Measurements from ENCODE around the gene ACMSD.
"Not testable (repeated sequence)": the region's sequence is repeated elsewhere in the genome, so short reads cannot be mapped to it uniquely, and the experiment has no call there.

ACMSD gene

GRCh38 chr2:134855709-134856108 is 17.3 kb downstream of the ACMSD start:
- DNase-seq, result no peak

DNA sequence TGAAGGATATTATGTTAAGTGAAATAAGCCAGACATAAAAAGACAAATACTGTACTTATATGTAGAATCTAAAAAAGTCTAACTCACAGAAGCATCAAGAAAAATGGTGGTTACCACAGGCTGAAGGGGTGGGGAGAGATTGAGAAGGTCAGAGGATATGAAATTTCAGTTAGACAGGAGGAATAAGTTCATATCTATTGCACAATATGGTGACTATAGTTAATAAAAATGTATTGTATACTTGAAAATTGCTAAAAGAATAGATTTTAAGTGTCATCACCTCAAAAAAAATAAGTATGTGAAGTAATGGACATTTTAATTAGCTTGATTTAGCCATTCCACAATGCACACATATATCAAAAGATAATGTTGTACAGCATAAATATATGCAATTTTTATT is 19.8 kb downstream of the ACMSD start:
- no peak for DNase-seq

GRCh38 chr2:134861173-134861572 is 22.8 kb downstream of the ACMSD start:
- no peak for DNase-seq

- no peak for DNase-seq
Measured at GRCh38 chr2:134862069-134862468, 23.7 kb downstream of the ACMSD start.

DNA sequence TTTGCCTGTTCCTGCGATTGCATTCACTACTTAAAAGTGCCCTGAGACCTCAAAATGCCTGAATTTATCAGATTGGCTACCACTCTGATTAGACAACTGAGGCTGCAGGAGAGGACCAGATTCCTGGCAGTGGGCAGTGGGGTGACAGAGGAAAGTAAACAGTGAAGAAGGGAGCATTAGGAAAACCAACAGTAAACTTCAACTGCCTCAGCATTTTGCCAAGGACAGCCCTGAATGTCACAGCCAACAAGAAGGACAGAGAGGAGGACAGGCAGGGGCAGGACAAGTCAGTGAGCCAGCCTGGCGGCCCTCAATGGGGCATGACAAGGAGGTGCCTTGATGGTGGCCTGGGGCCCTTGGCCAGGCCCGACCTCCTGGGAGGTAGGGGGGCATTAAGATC is 24.3 kb downstream of the ACMSD start:
- no peak for DNase-seq

DNA sequence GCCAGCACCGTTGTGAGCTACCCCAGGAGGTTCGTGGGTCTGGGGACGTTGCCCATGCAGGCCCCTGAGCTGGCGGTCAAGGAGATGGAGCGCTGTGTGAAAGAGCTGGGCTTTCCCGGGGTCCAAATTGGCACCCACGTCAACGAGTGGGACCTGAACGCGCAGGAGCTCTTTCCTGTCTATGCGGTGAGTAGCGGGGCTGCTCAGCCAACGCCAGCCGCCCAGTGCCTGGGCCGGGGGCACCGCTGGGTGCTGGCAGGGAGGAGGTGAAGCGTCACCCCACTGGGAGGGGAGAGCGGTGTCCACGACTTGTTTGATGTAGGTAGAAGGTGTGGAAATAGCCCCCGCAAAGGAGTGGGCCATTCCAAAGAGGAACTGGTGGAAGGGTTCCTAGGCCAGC is 25.0 kb downstream of the ACMSD start:
- DNase-seq, result no peak

DNA sequence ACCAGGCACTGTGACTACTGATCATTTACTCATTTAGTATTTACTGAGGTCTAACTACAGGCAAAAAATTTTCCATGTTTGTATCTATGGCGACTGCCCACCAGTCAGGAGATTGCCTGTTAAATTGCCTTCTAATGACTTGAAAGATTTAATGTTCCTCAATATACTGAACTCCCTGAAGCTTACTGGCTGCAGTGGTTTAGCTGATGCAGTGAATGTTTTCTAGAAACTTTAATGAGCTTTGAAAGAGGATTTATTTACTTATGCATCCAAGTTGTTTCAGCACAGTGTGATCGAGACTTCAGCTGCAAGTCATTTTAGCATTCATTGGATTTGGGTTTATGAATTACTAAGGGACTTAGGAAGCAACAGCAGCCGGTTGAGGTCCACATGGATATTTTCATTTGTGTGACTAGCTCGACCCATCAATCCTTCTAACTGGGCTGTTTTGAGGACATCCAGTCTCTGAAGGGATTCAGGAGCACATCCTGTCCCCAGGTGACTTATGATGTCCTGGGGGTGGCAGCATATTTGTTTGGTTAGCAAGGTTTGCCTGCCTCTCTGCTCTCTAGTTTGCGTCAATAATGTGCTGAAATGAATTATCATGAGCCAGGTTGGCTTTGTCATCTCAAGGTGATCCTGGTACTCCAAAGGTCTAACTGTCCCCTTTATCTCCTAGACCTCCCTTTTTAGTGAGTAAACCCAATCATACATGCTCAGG is 26.8 kb downstream of the ACMSD start:
- no peak for DNase-seq

GRCh38 chr2:134866498-134867099 is 28.2 kb downstream of the ACMSD start:
- no peak for DNase-seq

GRCh38 chr2:134869946-134870736 is 31.7 kb downstream of the ACMSD start:
- DNase-seq, result no peak

- no peak for DNase-seq
Measured at GRCh38 chr2:134873152-134873551, 34.7 kb downstream of the ACMSD start.

DNA sequence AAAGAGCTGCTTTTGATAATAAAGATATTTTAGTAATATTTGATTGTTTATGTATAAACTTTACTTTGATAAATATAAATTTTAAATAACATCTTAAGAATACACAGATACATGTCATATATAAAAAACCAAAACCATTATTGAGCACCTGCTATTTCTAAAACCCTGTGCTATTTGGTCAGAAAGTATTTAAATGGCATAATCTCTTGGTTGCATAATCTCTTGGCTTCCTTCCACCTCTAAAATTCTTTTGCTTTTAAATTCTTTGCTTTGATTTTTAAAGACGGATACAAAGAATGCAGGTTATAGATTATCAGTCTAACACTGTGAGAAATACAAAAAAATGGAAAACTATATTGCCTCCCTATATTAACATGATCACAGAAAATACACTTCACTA is 36.9 kb downstream of the ACMSD start:
- no peak for DNase-seq

DNA sequence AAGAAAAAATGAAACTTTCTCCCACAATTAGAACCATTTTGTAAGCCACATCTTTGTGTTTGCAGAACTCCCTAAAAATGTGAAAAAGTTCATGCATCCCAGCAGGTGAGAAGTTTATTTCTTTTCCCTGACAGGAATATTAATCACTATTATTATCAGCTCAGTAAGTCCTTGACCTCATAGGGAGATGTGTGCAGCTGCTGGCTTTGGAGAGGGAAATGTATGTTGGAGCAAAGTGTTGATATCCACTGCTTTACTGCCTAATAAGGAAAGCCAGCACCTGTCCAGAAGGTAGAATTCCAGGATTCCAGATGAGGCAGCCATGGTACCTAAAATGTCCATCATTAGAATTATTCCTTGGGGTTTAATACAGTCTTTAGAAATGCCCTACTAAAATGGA is 44.4 kb downstream of the ACMSD start:
- no peak for DNase-seq

DNA sequence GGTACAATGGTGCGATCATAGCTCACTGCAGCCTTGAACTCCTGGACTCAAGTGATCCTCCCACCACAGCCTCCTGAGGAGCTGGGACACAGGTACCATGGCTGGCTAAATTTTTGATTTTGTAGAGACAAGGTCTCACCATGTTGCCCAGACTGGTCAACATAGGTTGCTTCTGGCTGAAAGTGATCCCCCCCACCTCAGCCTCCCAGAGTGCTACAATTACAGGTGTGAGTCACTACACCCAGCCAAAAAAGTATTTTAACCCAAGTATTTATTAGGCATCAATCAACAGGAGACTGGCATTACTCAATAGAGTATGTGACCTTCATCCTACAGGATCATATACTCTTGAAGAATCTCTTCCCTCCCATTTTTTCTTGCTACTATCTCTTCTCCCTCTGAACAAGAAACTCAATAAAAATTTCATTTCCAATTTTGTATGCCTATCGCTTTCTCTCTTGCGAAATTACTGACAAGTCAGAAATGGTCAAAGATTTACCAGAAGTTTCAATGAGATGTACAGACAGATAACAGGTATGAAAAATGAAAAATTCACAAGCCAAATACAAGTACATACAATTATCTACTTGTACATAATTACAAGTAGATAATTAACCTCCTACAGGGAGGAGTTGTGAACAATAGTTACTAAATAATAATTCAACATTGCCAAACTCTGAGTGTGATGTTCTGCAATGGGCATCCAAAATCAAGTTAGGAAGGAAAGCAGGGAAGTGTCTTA is 45.3 kb downstream of the ACMSD start:
- no peak for DNase-seq

DNA sequence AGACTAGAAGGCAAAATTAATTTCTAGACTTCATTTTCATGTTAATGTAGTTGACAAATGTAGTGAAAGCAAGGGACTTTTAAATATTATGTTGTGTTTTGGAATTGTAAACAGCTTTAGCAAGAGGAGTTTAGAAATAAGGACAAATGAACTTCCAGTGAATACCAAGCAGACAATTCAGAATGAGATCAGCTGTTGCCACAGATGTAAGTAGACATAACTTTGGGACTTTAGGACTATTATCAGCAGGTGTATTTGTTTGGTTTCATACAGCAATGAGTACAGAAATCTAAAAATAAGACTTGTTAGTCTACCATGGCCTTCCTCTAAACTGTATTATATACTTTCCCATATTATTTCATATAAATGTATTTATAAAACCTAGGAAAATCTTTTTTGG is 46.0 kb downstream of the ACMSD start:
- DNase-seq, result no peak

DNA sequence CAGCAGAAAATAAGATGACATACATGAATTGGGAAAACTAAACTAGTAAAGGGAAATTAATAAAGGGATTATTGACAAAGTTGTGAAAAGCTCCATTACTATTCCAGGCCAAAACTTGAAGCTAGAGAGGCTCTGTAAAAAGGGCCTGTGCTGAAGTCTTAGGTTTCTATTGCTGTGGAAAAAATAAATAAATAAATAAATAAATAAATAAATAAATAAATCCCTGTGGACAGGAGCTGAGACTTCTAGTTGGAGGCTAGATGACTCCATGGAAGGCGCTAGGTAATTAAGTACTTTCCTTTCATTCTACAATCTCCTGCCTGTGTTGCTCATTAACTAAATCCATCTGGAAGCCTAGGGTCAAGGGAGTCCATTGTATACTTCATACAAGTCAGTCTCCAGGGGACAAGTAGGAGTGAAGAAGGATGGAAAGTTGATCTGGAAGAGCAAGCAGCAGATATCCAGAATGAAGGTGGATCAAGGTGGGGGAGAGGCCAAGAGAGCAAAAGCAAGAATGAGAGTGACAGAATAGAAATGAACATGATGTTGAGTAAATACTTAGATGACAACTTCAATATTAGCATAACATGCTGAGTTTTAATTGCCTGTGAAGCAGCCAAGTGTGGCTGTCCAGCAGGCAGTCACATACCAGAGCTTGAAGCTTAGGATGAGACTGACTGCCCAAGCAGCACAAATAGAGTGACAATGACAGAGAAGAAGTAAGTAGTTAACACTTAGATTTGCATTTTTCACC is 54.0 kb downstream of the ACMSD start:
- no peak for DNase-seq

DNA sequence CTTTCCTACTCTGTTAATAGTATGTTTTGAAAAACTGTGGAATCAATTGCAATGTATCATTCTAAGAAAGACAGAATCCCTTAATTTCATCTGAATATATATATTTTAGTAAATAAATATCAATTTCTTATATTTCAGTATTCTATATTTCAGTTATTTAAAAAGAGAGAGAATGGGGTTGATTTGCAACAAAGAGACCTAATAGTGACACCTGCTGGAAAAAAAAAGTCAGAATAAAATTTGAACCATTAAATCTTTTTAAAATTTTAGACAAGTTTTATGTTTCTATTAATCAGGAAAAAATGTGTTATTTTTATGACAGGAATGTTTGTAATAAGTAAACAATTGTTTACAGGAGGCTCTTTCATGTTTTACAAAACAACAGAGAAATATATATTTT is 59.5 kb downstream of the ACMSD start:
- DNase-seq, result no peak

GRCh38 chr2:134899204-134899603 is 60.8 kb downstream of the ACMSD start:
- no peak for DNase-seq

DNA sequence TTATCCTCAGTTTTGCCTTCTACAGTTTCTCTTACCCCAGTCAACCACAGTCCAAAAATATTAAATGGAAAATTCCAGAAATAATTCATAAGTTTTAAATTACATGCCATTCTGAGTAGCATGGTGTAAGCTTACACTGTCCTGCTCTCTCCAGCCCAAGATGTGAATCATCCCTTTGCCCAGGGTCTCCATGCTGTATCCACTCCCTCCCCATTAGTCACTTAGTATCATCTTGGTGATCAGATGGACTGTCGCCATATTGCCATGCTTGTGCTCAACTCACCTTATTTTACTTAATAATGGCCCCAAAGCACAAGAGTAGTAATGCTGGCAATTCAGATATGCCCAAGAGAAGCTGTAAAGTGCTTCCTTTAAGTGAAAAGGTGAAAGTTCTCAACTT is 61.7 kb downstream of the ACMSD start:
- no peak for DNase-seq

GRCh38 chr2:134903701-134904100 is 65.3 kb downstream of the ACMSD start:
- not testable (repeated sequence) for DNase-seq

GRCh38 chr2:134905168-134905567 is 66.8 kb downstream of the ACMSD start:
- no peak for DNase-seq

GRCh38 chr2:134906726-134907125 is 68.3 kb downstream of the ACMSD start:
- DNase-seq, result no peak

DNA sequence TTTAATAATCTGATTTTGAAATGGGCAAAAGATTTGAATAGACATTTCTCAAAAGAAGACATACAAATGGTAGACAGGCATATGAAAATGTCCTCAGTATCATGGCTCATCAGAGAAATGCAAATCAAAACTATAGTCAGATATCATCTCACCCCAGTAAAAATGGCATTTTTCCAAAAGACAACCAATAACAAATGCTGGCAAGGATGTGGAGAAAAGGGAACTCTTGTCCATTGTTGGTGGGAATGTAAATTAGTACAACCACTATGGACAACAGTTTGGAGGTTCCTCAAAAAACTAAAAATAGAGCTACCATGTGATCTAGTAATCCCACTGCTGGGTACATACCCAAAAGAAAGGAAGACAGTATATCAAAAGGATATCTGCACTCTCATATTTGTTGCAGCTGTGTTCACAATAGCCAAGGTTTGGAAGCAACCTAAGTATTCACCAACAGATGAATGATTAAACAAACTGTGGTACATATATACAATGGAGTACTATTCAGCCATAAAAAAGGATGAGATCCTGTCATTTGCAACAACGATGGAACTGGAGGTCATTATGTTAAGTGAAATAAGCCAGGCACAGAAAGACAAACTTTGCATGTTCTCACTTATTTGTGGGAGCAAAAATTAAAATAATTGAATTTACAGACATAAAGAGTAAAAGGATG is 69.2 kb downstream of the ACMSD start:
- DNase-seq, result not testable (repeated sequence)

Data from left hindlimb (tissue), 1 donor.